GM23338 (cell line): ENCODE data around the gene ADSL. TPM values are rescaled to one million over a fixed set of nuclear protein-coding genes. Genes with fewer than 3 reads are reported as not detected.

Experiments
- ATAC-seq: fragments of 200-7000 bp; cut with Tn5 transposase; 3 replicates; pipeline ENCODE4 v1.9.1; 2020
- DNase-seq: peaks from one replicate; pipeline ENCODE4 v3.0.0-alpha.2; 2015; ENCODE audit warnings: low spot score
- H2AFZ ChIP-seq: fragments of 200-600 bp; sonication (generic); 2 replicates; pipeline ENCODE4 v1.8.0; 2016; ENCODE audit warnings: antibody characterized with exemption, mild to moderate bottlenecking, moderate library complexity
- H3F3A ChIP-seq: fragments of 200-600 bp; sonication (generic); replicated peaks from 2 replicates; pipeline ENCODE4 v1.8.0; 2017; ENCODE audit warnings: antibody characterized with exemption, mixed run types, low read depth
- H3K27ac ChIP-seq: fragments of 200-600 bp; sonication (generic); 2 replicates; pipeline ENCODE4 v1.6.1; 2016; ENCODE audit warnings: low read depth
- H3K27me3 ChIP-seq: fragments of 200-600 bp; sonication (generic); 2 replicates; pipeline ENCODE4 v1.8.0; 2016; ENCODE audit warnings: mild to moderate bottlenecking, mixed run types, moderate library complexity; ENCODE audit not compliant: insufficient read depth
- H3K36me3 ChIP-seq: fragments of 200-600 bp; sonication (generic); 2 replicates; pipeline ENCODE4 v1.8.0; 2016; ENCODE audit warnings: mild to moderate bottlenecking; ENCODE audit not compliant: insufficient read depth
- H3K4me1 ChIP-seq: fragments of 200-600 bp; sonication (generic); 2 replicates; pipeline ENCODE4 v1.8.0; 2016; ENCODE audit warnings: mild to moderate bottlenecking, moderate library complexity; ENCODE audit not compliant: insufficient read depth
- H3K4me2 ChIP-seq: fragments of 200-600 bp; sonication (generic); 2 replicates; pipeline ENCODE4 v1.7.1; 2017; ENCODE audit warnings: mixed run types
- H3K4me3 ChIP-seq: fragments of 200-600 bp; sonication (generic); 2 replicates; pipeline ENCODE4 v1.6.1; 2016; ENCODE audit warnings: mixed run types
- H3K79me2 ChIP-seq: fragments of 200-600 bp; sonication (generic); replicated peaks from 2 replicates; pipeline ENCODE4 v1.8.0; 2017; ENCODE audit warnings: mild to moderate bottlenecking; ENCODE audit not compliant: insufficient read depth
- H3K9me2 ChIP-seq: fragments of 200-600 bp; sonication (generic); 2 replicates; pipeline ENCODE4 v1.8.0; 2017; ENCODE audit not compliant: insufficient read depth
- H4K20me1 ChIP-seq: fragments of 200-600 bp; sonication (generic); replicated peaks from 2 replicates; pipeline ENCODE4 v1.8.0; 2017; ENCODE audit warnings: mild to moderate bottlenecking; ENCODE audit not compliant: insufficient read depth
- H3K27ac Mint-ChIP-seq: 2 replicates; pipeline ENCODE4 v1.8.0; 2020; ENCODE audit warnings: inconsistent platforms, mild to moderate bottlenecking, moderate library complexity, mixed read lengths
- H3K27me3 Mint-ChIP-seq: 3 replicates; pipeline ENCODE4 v1.8.0; 2022; ENCODE audit warnings: low read depth, mild to moderate bottlenecking, moderate library complexity, mixed read lengths, inconsistent platforms; ENCODE audit not compliant: insufficient read depth, poor library complexity
- H3K36me3 Mint-ChIP-seq: 3 replicates; pipeline ENCODE4 v1.8.0; 2021; ENCODE audit warnings: low read depth, mild to moderate bottlenecking, inconsistent platforms, moderate library complexity, mixed read lengths
- H3K4me1 Mint-ChIP-seq: 3 replicates; pipeline ENCODE4 v1.8.0; 2020; ENCODE audit warnings: mild to moderate bottlenecking, inconsistent platforms, mixed read lengths
- H3K4me3 Mint-ChIP-seq: 3 replicates; pipeline ENCODE4 v1.8.0; 2021; ENCODE audit warnings: moderate library complexity, mild to moderate bottlenecking, inconsistent platforms, mixed read lengths
- H3K9me3 Mint-ChIP-seq: 3 replicates; pipeline ENCODE4 v1.8.0; 2020; ENCODE audit warnings: moderate library complexity, mild to moderate bottlenecking, inconsistent platforms, mixed read lengths
- CREB1 ChIP-seq: fragments of 250-450 bp; sonication (Bioruptor Pico); IDR thresholded peaks from 2 replicates; pipeline ENCODE4 v1.5.0; 2020; ENCODE audit warnings: low read depth, mild to moderate bottlenecking, moderate library complexity
- CTCF ChIP-seq, 2 experiments: fragments of 200-600 bp in 1 of 2; sonication (generic) in 1 of 2; conservative IDR thresholded peaks; 2 replicates each; pipeline versions ENCODE4 v1.5.1 to v1.6.1; 2016 to 2017; ENCODE audit warnings: antibody characterized with exemption in 2 of 2, low read depth in 2 of 2, mild to moderate bottlenecking in 2 of 2, moderate library complexity in 1 of 2
- EZH2 ChIP-seq: fragments of 200-600 bp; sonication (generic); IDR thresholded peaks from one replicate; pipeline ENCODE4 v1.8.0; 2017; ENCODE audit warnings: antibody characterized with exemption, mild to moderate bottlenecking, low read depth; ENCODE audit not compliant: unreplicated experiment
- EZH2phosphoT487 ChIP-seq: fragments of 200-600 bp; sonication (generic); IDR thresholded peaks from one replicate; pipeline ENCODE4 v1.8.1; 2018; ENCODE audit warnings: antibody characterized with exemption; ENCODE audit not compliant: unreplicated experiment
- NANOG ChIP-seq: IDR thresholded peaks from 2 replicates; pipeline ENCODE4 v1.6.1; 2016; ENCODE audit warnings: antibody characterized with exemption, borderline replicate concordance
- POLR2AphosphoS5 ChIP-seq: IDR thresholded peaks from 2 replicates; pipeline ENCODE4 v1.6.1; 2016; ENCODE audit warnings: antibody characterized with exemption, low read depth
- ZNF114 ChIP-seq: fragments of 250-450 bp; sonication (Bioruptor Pico); IDR thresholded peaks from 2 replicates; pipeline ENCODE4 v1.5.0; 2020; ENCODE audit warnings: mild to moderate bottlenecking, moderate library complexity
- ZNF462 ChIP-seq: fragments of 250-450 bp; sonication (Bioruptor Pico); IDR thresholded peaks from 2 replicates; pipeline ENCODE4 v1.5.0; 2020; ENCODE audit warnings: mild to moderate bottlenecking, moderate library complexity
- polyA plus RNA-seq: library from polyadenylated mRNA; unstranded; fragments of >200 nt; fragmentation: Nextera tagmentation; extraction: Ambion mirVana; gene quantifications from 2 replicates; pipeline ENCODE4 v1.2.1, GENCODE V29; 2016
- total RNA-seq: library from RNA; depleted of rRNA; stranded (reverse); fragments of >200 nt; shearing (Covaris generic); gene quantifications from 2 replicates; pipeline ENCODE4 v1.2.3, GENCODE V29; 2014

Gene ADSL
- total and polyA plus RNA-seq, 2 experiments from 2014 or later = 120 to 232 TPM

GRCh38 chr22:40403141-40403540, 56.8 kb downstream of the ADSL start:
- peaks cover 26% of the 10 kb centered on the region for H3K36me3 Mint-ChIP-seq
- peaks cover 9% of the 10 kb centered on the region for H3K27me3 Mint-ChIP-seq

More at GRCh38 chr22:40403141-40403540, 56.8 kb downstream of the ADSL start:
- no peaks in the 10 kb centered on the region for H4K20me1 ChIP-seq
- H3K4me3 ChIP-seq = no peak overlapping the region
- no peak for TF ChIP-seq EZH2
- TF ChIP-seq CTCF (conservative IDR thresholded peaks at IDR 0.05; ENCODE audit: low read depth in 2 of 2) = no peak
- TF ChIP-seq ZNF114 (CRISPR knock-in tag) = no peak
- no peak for TF ChIP-seq POLR2AphosphoS5
- TF ChIP-seq CREB1 (CRISPR knock-in tag) = no peak
- TF ChIP-seq ZNF462 (CRISPR knock-in tag) = no peak
- no peak for TF ChIP-seq NANOG
- TF ChIP-seq EZH2phosphoT487 = no peak
- H3K4me1 Mint-ChIP-seq = peaks cover 4% of the 10 kb centered on the region; the same call in 1 of the 3 replicates
- no peaks in the 10 kb centered on the region for H3K27me3 ChIP-seq
- no peaks in the 10 kb centered on the region for H3K9me2 ChIP-seq
- no peak overlapping the region for H3K27ac Mint-ChIP-seq
- H3K9me3 Mint-ChIP-seq = no peaks in the 10 kb centered on the region; the same call in 2 of the 3 replicates
- ATAC-seq (no peak), DNase-seq (no peak)
- no peaks in the 10 kb centered on the region for H3K79me2 ChIP-seq
- H3F3A ChIP-seq = no peaks in the 10 kb centered on the region
- no peaks in the 10 kb centered on the region; the same call in 1 of the 2 replicates for H3K36me3 ChIP-seq
- no peak overlapping the region for H3K27ac ChIP-seq
- H3K4me3 Mint-ChIP-seq = no peak overlapping the region
- H3K4me2 ChIP-seq = no peak overlapping the region
- H3K4me1 ChIP-seq = no peaks in the 10 kb centered on the region
- no peak overlapping the region for H2AFZ ChIP-seq
